ENCODE measurements around the gene RSBN1. TPM values are rescaled to one million over a fixed set of nuclear protein-coding genes. Genes with fewer than 3 reads are reported as not detected.

RSBN1 gene
- total RNA-seq, 1 experiment from 2014 or later, result 10.7 TPM

DNA sequence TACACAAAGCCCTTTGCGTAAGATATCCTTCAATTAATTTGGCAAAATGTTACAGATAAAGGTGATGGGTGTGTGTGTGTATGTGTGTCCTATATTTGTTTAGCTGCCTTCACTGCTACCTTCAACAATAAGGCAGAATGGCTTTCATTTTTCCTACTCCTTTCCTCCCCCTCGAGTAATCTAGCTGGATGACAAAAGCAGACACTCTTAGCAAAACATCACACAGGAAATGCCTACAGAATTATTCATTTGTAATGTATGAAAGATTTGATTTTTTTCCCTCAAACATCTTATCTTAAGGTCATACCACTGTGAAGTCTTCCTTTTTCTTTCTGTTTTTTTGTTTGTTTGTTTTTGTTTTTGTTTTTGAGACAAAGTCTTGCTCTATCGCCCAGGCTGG lies 48.6 kb upstream of the RSBN1 start:
- no TSS peak for BruUV-seq (replicated peaks)
- TF ChIP-seq, protein P1, sequence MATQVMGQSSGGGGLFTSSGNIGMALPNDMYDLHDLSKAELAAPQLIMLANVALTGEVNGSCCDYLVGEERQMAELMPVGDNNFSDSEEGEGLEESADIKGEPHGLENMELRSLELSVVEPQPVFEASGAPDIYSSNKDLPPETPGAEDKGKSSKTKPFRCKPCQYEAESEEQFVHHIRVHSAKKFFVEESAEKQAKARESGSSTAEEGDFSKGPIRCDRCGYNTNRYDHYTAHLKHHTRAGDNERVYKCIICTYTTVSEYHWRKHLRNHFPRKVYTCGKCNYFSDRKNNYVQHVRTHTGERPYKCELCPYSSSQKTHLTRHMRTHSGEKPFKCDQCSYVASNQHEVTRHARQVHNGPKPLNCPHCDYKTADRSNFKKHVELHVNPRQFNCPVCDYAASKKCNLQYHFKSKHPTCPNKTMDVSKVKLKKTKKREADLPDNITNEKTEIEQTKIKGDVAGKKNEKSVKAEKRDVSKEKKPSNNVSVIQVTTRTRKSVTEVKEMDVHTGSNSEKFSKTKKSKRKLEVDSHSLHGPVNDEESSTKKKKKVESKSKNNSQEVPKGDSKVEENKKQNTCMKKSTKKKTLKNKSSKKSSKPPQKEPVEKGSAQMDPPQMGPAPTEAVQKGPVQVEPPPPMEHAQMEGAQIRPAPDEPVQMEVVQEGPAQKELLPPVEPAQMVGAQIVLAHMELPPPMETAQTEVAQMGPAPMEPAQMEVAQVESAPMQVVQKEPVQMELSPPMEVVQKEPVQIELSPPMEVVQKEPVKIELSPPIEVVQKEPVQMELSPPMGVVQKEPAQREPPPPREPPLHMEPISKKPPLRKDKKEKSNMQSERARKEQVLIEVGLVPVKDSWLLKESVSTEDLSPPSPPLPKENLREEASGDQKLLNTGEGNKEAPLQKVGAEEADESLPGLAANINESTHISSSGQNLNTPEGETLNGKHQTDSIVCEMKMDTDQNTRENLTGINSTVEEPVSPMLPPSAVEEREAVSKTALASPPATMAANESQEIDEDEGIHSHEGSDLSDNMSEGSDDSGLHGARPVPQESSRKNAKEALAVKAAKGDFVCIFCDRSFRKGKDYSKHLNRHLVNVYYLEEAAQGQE (IDR thresholded peaks at IDR 0.05; ENCODE audit: insufficient read depth in 1 of 2, low read depth in 2 of 2, low read length in 1 of 2), result no peak
- TF ChIP-seq SIN3A (IDR thresholded peaks at IDR 0.05; ENCODE audit: borderline replicate concordance, insufficient read depth, low read depth, low read length), result no peak
- TF ChIP-seq, protein P2, sequence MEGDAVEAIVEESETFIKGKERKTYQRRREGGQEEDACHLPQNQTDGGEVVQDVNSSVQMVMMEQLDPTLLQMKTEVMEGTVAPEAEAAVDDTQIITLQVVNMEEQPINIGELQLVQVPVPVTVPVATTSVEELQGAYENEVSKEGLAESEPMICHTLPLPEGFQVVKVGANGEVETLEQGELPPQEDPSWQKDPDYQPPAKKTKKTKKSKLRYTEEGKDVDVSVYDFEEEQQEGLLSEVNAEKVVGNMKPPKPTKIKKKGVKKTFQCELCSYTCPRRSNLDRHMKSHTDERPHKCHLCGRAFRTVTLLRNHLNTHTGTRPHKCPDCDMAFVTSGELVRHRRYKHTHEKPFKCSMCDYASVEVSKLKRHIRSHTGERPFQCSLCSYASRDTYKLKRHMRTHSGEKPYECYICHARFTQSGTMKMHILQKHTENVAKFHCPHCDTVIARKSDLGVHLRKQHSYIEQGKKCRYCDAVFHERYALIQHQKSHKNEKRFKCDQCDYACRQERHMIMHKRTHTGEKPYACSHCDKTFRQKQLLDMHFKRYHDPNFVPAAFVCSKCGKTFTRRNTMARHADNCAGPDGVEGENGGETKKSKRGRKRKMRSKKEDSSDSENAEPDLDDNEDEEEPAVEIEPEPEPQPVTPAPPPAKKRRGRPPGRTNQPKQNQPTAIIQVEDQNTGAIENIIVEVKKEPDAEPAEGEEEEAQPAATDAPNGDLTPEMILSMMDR (IDR thresholded peaks at IDR 0.05), result no peak
- TF ChIP-seq POLR2AphosphoS5 (IDR thresholded peaks at IDR 0.05; ENCODE audit: low read depth, low read length), result no peak
- TF ChIP-seq TCF7L2 (IDR thresholded peaks at IDR 0.05; ENCODE audit: low read depth, low read length), result no peak
- DNase-seq (ENCODE audit: low read depth, low spot score), result no peak
- no peaks in the 10 kb centered on the region for H3K36me3 ChIP-seq (ENCODE audit: control insufficient read depth, insufficient read depth, low read length)
- no peak overlapping the region for H3K27ac ChIP-seq (ENCODE audit: low read length)
- no peak overlapping the region for H3K4me3 ChIP-seq (ENCODE audit: low read depth in 2 of 2, low read length in 2 of 2)
- intact Hi-C loops (cut with micrococcal nuclease; ENCODE audit: unreplicated experiment), result no loop called here
- POLR2A ChIA-PET, result no interaction called here
- CTCF ChIA-PET, result no interaction called here
- in situ Hi-C loops (cut with HindIII; ENCODE audit: low pct_unique_long_range_greater_than_20kb, low sequenced_read_pairs), result no loop called here
- ATAC-seq, result no peak
- H3K4me1 ChIP-seq (ENCODE audit: control insufficient read depth, insufficient read depth, low read length), result no peaks in the 10 kb centered on the region
- H3K9me3 ChIP-seq (ENCODE audit: control insufficient read depth, insufficient read depth, low read depth, low read length), result no peaks in the 10 kb centered on the region
- H3K27me3 ChIP-seq (ENCODE audit: control insufficient read depth, insufficient read depth, low read length), result no peaks in the 10 kb centered on the region

DNA sequence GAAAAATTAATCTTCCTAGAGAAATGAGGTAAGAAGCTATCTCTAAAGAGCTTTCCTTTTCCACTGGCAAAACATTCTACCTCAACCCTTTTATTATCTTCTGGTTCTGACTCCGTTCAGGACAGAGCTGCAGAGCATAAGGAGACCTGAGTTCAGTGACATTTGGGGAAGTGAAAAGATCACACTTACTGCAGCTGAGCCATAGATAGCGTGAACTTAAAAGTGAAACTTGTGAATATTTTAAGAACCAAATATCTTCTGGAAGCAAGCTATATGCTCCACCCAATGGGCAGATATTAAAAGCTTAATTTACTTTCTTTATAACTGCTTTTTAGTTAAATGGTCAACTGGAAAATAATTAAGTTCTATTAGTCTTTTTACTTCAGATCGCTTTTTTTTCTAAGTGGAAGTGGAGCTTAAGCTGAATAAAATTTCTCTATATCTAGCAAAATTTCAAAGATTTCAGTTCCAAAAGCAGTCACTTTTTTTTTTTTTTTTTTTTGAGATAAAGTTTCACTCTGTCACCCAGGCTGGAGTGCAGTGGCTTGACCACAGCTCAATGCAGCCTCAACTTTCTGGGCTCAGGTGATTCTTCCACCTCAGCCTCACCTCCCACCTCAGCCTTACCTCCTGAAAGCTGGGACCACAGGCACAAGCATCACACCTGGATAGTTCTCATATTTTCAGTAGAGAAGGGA lies 47.4 kb upstream of the RSBN1 start:
- Histone ChIP-seq H3K4me1 (ENCODE audit: control insufficient read depth, insufficient read depth, low read length) (no peaks in the 10 kb centered on the region), H3K36me3 (ENCODE audit: control insufficient read depth, insufficient read depth, low read length) (no peaks in the 10 kb centered on the region), H3K4me3 (ENCODE audit: low read depth in 2 of 2, low read length in 2 of 2) (no peak overlapping the region), H3K9me3 (ENCODE audit: control insufficient read depth, insufficient read depth, low read depth, low read length) (no peaks in the 10 kb centered on the region), H3K27me3 (ENCODE audit: control insufficient read depth, insufficient read depth, low read length) (no peaks in the 10 kb centered on the region), H3K27ac (ENCODE audit: low read length) (no peak overlapping the region)
- in situ Hi-C loops (cut with HindIII; ENCODE audit: low pct_unique_long_range_greater_than_20kb, low sequenced_read_pairs), result no loop called here
- BruUV-seq (replicated peaks), result no TSS peak
- ChIA-PET POLR2A (no interaction called here), CTCF (interaction anchor here (0.6 kb wide), 1 partner anchor 684 kb away, joined by 3 read pairs; no protein-coding TSS in a partner anchor)
- DNase-seq (ENCODE audit: low read depth, low spot score), result no peak
- ATAC-seq, result no peak
- TF ChIP-seq, protein P1 (IDR thresholded peaks at IDR 0.05; ENCODE audit: insufficient read depth in 1 of 2, low read depth in 2 of 2, low read length in 1 of 2), result no peak
- no peak for TF ChIP-seq TCF7L2 (IDR thresholded peaks at IDR 0.05; ENCODE audit: low read depth, low read length)
- TF ChIP-seq, protein P2 (IDR thresholded peaks at IDR 0.05), result no peak
- no peak for TF ChIP-seq SIN3A (IDR thresholded peaks at IDR 0.05; ENCODE audit: borderline replicate concordance, insufficient read depth, low read depth, low read length)
- no peak for TF ChIP-seq POLR2AphosphoS5 (IDR thresholded peaks at IDR 0.05; ENCODE audit: low read depth, low read length)
- intact Hi-C loops (cut with micrococcal nuclease; ENCODE audit: unreplicated experiment), result no loop called here
